ENCODE measurements around the gene CRIP2.

Gene CRIP2

DNA sequence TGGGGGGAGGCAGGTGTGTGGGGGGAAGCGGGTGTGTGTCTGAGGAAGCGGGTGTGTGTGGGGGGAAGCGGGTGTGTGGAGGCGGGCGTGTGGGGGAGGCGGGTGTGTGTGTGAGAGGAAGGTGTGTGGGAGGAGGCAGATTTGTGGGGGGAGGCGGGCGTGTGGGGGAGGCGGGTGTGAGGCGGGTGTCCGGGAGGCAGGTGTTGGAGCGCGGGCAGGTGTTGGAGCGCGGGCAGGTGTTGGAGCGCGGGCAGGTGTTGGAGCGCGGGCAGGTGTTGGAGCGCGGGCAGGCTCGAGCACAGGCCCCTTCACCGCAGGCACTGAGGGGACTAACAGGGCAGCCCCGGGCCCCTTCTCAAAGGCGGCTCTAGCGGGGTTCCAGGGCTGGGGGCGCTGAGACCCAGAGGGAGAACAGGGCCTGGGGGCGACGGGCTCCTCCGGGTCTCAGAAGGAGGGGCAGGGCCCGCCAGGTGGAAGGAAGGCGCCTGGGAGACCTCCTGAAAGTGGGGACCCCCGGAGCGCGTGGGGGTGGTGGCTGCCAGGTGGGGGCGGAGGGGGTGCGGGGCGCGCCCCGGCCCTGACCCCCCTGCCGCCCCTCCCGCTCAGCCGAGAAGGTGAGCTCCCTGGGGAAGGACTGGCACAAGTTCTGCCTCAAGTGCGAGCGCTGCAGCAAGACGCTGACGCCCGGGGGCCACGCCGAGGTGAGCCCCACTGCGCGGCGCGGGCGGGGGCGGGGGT lies 3.2 kb downstream of the CRIP2 start:
- peak; percentile 42 for DNase-seq

DNA sequence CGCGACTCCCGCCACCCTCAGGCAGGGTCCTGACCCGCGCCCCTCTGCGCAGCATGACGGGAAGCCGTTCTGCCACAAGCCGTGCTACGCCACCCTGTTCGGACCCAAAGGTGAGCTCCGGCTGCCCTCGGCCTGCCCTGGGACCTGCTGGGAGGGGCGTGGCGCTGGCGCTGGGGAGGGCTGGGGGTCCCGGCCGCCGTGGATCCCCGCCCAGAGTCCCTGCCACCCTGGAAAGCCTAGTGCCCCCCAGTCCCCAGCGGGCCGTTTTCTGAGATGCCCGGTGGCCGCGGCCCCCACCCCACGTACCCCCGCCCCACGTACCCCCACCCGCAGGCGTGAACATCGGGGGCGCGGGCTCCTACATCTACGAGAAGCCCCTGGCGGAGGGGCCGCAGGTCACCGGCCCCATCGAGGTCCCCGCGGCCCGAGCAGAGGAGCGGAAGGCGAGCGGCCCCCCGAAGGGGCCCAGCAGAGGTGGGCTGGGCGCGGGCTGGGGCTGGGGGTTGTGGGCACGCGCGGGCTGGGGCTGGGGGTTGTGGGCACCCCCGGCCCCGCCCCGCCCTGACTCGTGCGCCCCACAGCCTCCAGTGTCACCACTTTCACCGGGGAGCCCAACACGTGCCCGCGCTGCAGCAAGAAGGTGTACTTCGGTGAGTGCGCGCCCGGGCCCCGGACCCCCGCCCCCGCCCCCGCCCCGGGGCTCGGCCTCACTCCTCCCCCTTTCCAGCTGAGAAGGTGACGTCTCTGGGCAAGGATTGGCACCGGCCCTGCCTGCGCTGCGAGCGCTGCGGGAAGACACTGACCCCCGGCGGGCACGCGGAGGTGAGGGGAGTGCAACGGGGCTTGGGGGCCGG lies 4.0 kb downstream of the CRIP2 start:
- no peak for DNase-seq

DNA sequence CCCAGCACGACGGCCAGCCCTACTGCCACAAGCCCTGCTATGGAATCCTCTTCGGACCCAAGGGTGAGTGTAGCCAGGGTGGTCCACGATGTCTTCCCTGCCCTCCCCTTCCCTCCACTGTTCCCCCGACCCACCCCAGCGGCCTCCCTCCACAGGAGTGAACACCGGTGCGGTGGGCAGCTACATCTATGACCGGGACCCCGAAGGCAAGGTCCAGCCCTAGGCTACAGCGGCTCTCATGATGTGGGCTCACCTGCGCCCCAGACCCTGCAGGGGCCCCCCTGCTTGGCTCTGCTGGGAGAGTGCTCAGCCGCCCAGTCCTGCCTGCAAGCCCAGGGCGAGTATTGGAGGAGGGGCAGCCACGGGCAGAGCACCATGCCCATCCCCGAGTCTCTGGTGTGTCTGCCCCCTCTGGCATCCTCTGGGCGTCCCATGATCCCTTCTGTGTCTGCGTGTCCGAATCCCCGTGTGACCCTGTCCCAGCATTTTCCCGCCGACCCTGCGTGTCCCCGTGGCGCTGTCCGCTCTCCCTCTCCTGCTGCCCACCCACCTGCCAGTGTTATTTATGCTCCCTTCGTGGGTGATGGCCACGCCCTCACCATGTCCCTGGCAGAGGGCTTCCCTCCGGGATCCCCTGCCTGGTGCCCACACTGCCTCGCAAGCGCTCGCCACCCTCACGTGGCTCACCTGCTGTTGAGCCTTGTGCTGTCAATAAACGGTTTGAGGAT lies 5.0 kb downstream of the CRIP2 start:
- no peak for DNase-seq

DNA sequence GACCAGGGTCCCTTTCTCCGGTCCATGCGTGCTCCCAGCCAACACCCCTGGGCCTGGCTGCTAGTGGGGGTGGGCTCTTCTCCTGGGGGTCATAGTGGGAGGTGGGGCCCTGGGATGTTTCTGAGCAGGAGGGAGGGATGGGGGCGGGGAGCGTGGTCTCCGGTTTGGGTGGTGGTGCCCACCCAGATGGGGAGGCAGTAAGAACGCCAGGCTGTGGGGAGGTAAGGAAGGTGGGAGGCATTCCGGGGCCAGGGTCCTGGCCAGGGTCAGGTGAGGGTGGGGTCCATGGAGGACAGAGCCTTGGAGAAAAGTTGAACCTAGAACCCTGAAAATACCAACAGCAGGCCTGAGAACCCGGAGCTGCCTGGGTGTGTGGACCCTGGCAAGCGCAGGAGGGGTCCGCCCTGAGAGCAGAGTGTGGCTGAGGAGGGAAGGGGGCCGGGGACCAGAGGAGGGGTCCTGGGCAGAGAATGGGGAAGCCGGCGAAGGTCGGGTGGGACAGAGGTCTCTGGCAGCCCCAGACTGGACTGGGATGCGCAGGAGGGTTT lies 5.7 kb downstream of the CRIP2 start:
- no peak for DNase-seq

DNA sequence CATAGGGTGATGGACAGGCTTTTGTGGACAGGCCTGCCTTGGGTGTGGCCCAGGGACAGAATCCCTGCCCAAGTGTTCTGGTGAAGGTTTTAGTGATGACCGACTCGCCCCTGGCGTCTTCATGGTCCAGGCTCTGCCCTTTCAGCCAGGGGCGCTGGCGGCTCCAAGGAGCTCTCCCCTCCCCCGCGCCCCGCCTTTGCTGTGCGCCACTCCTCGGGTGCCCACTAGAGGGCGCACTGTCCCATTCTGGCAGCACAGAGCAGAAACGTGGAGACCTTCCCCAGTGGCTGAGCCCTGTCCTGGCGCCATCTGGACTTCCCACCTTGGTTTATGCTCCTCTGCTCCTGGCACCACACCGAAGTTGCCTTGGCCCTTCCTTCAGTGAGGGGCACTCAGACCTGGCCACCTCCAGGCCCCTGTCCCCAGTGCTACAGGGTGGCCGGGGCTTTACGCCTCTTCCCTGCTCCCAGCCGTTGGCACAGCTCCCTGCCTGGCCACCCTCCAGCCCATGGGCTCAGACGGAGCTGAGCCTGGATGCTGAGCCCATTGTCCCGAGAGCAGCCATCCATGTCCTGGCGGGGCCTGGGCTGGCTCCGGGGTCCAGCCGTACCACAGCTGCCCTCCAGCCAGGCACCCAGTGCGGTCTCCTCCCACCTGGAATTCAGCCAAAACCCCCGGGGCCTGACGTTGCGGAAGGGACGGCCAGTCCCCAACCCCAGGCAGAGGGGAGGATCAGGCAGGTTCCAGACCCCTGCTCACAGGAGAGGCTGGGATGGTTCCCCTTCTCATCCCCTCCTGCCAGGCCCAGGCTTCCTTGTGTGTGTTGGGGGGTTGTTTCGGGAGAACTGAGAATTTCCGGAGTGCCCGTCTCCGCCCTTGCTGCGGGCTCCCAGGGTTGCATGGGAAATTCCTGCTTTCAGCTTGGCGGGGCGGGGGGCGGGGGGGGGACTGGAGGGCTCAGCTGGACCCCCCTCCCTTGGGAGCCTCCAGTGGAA lies 6.5 kb downstream of the CRIP2 start:
- peak; percentile 88 for DNase-seq

DNA sequence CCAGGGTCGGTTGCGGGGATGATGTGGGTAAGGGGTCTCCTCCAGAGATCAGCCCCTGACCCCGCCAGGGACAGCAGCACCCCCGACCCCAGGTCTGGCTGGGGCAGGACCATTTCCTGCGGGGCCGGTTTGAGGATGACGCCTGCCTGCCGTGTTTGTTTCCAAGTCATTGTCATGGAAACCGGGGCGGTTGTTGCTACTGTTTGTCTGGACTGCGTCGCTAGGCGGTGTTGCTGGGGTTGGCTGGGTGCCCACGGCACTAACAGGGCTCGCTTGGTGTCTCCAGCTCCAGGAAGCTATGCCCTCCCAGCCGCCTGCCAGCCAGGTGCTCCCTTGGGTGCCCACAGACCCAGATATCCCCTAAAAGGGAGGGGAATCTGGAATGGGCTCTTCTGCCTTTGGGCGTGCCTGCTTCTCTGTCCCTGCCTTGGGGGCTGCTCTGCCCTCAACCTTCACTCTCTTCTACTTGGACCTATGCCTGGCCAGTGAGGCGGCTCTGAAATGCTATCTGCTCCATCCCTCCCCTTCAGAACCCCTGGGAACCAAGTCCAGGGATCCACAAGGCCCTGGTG lies 7.4 kb downstream of the CRIP2 start:
- peak; percentile 86 for DNase-seq

DNA sequence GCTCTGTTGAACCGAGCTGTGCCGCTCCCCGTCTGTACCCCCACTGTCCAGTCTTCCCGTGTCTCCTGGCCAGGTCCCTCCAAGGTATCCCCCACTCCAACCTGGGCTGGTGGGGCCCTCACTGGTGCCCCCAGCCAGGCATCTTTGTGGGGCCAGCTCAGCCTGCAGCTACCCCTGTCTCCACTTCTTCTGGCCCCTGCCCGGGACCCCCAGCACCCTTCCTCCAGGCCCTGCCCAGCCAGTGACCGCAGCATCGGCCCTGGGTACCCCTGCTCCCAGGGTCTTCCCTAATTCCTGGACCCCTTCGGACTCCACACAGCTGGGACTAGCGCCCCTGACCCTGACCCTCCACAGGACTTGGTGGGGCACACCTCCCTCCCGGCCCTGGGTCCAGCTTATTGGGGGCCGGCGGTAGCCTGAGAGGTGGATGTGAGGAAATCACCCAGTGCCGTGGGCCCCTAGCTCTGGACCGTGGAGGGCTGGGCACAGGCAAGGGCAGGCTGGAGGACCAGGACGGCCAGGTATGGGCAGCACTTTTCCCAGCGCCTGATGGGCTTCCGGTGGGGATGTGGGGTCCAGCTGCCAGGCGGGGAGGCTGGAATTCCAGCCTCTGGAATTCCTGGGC lies 8.0 kb downstream of the CRIP2 start:
- DNase-seq: no peak

DNA sequence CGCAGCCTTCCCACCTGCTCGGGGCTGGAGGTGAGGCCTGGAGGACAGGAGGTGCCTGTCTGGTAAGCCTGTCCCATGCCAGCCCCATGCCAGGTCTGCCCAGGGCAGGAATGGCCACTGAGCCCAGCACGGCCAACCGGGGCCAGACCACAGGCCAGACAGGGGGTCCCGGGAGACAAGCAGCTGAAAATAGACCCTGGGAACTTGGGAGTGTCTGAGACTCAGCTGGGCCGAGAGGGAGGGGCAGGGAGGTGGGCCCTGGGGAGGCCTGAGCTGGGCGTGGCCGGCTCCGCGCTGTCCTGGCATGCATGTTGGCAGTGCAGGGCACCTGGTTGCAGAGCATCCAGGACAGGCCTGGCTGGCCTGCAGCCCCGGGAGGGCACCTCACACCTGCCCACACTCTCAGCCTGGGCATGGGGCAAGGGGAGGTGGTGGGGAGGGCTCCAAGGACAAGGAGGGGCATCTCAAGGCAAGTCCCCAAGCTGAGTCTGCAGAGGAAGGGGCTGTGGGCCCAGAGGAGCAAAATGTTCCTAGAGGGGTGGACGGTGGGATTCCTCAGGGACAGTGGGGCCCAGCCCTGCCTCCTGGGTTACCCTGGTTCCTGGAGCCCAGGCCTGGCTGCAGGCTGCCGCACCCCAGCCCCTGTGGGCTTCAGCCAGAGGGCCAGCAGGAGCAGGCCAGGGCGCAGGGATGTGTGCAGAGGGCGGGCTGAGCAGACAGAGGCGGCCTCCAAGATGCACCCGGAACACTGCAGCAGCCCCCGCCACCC lies 8.9 kb downstream of the CRIP2 start:
- no peak for DNase-seq

DNA sequence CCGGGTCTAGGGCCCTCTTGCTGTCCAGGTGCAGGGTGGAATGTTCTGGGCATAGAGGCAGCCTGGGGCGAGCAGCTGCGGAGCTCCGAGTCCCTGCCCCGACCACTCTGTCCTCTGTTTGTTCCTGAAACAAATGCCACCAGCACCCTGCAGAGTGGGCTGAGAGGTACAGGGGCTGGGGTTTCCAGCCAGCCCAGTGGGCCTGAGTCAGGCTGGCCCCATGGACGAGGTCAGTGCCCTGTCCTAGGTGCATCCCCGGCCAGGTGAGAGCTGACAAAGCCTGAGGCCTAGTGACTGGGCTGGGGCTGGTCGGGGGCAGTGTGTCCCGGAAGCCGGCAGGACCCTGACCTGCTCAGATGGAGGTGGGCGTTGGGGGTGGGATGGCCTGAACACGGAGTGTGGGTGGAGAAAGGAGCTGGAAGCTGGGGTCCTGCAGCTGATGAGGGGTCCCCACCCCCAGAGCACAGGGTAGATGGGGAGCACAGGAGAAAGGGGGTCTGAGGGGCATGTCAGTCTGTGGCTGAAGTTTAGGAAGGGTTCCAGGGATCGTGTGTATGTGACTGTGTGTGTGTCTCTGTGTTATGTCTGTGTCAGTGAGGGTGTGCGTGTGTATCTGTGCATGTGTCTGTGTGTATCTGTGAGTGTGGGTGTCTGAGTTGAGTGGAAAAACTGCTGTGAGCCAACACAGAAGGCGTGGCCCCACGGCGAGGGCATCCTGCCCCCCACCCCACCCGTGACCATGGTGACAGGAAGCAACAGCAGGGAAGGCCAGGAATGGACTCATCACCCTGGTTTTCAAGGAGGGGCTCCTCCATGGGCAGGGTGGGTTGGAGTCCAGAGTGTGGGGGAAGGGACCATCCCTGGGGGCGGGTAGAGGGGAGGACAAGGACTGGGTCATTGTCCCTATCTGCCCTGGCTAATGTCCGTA lies 9.7 kb downstream of the CRIP2 start:
- peak; percentile 62 for DNase-seq

DNA sequence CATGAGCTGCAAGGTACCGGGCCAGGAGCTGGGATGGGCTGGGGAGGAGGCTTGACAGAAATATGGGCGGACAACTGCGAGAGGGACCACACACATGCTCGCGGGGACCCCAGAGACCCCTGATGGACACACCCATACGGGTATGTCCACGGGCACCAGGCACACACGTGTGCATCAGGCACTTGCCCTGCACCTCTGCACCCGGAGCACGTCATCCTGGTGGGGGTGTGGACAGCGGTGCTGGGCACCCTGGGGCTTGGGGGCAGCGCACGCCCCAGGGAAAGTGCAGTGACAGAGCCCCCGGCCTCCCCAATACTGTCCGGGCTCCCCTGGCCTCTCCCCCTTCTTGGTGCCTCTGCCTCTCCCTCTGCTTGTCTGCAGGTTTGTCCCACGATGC lies 10.4 kb downstream of the CRIP2 start:
- DNase-seq: no peak

DNA sequence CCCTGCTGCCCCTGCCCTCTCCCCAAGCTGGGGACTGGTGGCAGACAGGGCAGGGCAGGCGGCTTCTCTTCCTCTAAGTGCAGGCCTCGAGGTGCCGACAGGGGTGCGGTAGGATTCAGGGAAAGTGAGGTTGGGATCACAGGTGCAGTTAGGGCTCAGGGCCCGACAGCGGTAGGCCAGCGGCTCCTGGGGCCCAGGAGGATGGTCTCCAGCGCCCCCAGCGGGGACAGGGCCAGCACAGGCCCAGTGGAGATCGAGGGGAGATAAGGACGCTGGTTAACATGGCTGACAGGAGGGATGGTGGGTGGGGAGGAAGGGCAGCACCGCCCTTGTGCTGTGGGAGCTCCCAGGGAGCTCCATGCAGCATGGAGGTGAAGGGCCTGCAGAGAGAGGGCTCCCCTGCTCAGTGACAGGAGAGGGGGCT lies 11.1 kb downstream of the CRIP2 start:
- DNase-seq: no peak

DNA sequence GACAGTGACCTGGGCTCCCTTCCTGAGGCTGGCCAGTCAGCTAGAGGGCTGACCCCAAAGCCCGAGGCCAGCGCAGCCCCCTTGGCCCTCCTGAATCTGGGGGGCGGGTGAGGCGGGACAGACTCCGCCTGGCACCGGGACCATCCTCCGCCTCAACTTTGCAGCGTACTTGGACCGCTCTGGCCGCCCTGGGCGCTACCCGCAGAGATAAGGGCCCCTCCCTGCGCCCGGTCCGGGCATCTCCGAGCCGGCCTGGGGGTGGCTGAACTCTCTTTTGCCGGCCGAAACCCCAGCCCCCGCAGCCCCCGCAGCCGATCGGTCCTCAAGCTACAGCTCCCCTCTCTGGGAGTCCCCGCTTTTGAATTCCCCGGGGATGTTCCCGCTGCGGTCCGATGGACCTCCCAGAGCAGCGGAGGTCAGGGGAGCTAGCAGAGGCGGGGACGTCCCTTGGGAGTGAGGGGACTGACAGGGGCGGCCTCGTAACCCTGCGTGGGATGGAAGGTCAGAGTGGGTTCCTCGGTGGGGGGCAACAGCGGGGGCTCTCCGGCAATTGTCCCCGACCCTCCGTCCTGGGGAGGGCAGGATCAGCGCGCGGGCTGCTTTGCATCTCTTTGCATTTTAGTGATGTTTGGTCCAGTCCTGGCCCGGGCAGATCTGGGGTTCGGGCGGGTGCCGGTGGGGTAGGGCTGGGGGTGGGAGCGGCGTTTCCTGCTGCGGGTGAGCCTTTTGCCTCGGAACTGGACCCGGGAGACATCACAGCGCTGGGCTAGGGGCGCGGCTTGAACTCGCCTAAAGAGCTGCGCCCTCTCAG lies 11.7 kb downstream of the CRIP2 start, which contains the start of gene CRIP1:
Gene CRIP1, plus strand, starts transcription at position 724 of the 811 bp plus-strand sequence. CDS start 374 bp downstream, outside the sequence.
- no peak for DNase-seq

DNA sequence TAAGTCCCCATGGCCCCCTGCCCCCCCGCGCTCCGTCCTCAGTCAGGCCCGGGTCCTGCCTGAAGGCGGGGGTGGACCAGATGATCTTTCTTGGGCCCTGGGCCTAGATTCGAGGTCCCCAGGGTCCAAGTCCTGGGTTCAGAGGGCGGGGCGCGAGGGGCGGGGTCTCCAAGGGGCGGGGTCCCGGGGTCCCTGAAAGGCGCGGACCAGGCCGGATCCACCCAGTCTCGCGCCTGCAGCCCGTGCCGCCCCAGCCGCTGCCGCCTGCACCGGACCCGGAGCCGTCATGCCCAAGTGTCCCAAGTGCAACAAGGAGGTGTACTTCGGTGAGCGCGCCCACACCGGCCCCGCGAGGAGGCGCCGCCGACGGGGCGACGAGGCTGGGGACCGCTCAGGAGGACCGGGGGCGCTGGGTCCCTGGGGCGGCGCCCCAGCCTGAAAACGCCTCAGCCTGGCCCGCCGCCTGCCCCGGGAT lies 12.4 kb downstream of the CRIP2 start:
- peak; percentile 50 for DNase-seq

DNA sequence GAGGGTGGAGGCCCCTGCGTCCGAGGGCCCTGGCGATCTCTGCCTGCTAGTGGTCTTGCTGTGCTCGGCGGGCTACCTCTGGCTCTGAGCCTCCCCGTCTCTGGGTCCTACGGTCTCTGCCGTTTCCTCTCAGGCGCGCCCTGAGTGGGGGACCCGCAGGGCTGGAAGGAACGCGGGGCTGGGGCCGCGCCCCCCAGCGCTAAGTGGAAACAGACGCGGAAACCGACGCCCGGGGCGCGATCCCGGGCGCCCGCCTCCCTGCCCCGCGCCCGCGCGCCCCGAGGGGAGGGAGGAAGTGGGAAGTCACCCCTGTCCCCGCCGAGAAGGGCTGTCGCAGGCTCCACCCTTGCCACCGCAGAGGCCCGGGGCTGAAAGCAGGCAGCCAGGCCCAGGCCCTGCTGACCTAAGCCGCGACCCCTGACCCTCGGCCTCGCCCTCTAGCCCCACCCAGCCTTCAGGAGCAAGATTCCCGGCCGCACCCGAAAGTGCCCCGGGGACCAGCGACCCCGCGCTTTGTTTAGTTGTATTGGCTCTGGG lies 12.9 kb downstream of the CRIP2 start:
- DNase-seq: peak; percentile 58

DNA sequence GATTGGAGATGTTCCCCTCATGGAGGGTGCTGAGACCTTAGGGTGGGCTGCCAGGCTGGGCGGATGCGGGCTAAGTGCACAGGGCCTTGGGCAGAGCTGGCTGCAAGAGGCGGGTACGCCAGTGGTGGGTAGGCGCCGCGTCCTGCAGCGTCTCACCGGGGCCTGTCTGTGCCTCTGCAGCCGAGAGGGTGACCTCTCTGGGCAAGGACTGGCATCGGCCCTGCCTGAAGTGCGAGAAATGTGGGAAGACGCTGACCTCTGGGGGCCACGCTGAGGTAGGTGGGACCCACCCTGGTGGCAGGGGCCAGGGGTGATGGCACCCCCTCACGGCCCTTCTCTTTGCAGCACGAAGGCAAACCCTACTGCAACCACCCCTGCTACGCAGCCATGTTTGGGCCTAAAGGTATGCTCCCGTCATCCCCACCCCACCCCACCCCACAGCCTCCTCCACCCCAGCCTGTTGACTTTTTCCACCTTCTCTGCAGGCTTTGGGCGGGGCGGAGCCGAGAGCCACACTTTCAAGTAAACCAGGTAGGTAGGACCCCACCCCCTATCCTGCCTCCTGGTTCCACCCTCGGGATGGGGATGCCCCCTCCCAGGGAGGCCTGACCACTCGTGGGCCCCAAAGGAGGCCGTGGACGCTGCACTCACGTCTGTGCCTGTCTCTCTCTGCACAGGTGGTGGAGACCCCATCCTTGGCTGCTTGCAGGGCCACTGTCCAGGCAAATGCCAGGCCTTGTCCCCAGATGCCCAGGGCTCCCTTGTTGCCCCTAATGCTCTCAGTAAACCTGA lies 13.6 kb downstream of the CRIP2 start:
- DNase-seq: no peak

DNA sequence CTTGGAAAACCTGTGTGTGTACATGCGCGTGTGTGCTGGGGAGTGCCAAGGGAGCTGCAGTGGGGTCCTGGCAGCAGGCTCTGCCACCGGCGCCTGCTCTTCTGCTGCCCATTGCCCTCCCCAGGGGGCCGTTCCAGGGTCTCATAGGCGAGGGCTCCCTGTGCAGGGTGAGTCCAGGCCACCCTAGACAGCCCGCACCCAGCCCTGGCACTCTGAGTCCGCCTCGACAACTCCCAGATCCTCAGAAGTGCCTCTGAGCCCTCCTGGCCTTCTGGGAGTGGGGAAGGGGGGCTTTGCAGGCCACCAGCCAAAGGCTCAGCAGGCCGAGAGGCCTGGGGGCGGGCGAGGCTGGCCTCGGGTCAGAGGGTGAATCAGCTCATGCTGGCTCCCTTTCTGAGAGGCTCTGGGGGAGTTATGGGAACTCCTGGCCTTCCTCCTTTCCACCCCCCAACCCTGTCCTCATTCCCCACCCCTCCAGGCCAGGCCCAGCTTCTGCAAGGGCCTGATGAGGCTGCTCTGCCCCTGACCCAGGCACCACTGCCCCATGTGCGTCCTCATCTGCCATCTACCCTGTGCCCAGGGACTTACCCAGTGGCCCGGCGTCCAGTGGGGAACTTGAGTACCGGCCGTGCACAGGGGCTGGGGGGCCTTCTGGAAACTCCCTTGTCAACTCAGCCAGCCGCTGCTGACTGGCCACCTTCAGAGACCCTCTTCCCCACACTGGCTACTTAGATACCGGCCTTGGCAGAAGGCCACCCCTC lies 14.3 kb downstream of the CRIP2 start:
- no peak for DNase-seq

Measured in activated CD8-positive, alpha-beta memory T cell treated with anti-CD3 and anti-CD28 coated beads, Interleukin-2, amount 50 U/mL, for 4 hours (primary cell).